GM12801 (cell line): Measurements from ENCODE around the gene ANTKMT.

ENCODE experiments used
- CTCF ChIP-seq: IDR thresholded peaks from one replicate; pipeline ENCODE4 v1.5.1; 2011; ENCODE audit warnings: control low read depth; ENCODE audit not compliant: insufficient read length; ENCODE audit errors: extremely low read depth

ANTKMT gene

DNA sequence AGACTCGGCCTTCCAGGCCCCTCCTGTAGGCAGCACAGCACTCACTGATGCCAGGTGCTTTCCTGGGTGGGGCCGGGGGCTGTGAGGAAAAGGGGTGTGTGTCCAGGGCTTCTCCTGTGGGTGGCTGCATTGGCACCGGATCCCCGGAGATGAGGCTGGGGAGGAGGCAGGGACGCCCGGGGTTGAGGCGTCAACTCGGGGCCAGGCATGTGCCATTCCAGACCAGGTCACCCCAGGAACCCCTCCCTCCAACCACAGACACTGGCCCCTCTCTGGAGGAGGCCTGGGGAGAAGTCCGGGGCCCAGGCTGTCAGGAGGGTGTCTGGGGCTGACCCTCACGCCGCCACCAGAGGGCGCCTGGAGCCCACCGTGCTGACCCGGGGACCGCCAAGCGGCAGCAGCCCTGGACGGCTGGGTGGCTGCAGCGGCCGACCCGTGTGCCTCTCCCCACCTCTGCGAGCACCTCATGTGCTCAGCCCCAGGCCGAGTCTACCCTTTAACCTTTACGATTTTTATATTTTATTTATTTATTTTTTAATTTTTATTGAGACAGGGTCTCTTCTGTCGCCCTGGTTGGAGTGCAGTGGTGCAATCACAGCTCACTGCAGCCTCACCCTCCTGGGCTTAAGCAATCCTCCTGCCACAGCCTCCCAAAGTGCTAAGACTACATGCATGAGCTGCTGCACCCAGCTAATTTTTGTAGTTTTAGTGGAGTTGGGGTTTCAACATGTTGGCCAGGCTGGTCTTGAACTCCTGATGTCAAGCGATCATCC, 9.2 kb upstream of the ANTKMT start:
- TF ChIP-seq CTCF, result no peak

GRCh38 chr16:714079-714478, 6.9 kb upstream of the ANTKMT start:
- TF ChIP-seq CTCF, result no peak

DNA sequence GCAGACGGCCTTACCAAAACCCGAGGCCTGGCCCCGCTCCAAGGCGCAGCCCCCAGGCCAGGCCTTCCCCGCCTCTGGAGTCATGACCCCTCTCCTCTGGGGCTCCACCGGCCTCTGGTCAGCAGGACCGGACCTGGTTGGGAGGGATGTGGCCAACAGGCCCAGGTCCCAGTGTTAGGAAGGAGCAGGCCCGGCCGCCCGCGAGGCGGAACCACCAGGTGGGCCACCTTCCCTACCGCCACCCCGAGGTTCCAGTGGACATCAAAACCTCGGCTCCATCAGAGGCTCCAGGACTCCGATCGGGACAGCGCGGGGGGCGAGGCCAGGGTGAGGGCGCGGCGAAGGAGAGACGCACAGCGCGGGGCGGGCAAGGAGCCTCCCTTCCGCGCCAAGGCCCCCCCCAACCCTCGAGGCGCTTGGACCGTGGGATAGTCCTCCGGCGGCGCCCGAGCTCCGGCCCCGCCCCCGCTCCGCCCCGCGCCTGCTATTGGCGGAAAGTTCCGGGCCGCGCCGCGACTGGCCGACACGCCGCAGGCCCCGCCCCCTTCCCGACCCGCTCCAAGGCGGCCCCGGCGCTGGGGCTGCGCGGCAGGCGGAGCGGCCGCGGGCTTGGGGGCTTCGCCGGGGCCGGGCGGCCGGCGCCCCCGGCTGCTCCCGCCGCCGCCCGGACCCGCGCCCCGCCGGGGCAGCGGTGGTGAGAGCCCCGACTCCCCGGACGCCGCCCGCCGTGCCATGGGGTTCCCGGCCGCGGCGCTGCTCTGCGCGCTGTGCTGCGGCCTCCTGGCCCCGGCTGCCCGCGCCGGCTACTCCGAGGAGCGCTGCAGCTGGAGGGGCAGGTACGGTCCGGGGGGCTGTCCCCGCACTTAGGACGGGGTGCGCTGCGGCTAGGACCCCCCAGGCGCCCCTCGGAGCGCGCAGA, 6.1 kb upstream of the ANTKMT start, which contains the start of gene METRN:
Gene METRN, plus strand, starts transcription at position 561 of the 919 bp plus-strand sequence. Its CDS starts 172 bp downstream, at position 733.
- no peak for TF ChIP-seq CTCF

- TF ChIP-seq CTCF, result no peak
These were observed 5.3 kb upstream of the ANTKMT start for GRCh38 chr16:715477-716199.

DNA sequence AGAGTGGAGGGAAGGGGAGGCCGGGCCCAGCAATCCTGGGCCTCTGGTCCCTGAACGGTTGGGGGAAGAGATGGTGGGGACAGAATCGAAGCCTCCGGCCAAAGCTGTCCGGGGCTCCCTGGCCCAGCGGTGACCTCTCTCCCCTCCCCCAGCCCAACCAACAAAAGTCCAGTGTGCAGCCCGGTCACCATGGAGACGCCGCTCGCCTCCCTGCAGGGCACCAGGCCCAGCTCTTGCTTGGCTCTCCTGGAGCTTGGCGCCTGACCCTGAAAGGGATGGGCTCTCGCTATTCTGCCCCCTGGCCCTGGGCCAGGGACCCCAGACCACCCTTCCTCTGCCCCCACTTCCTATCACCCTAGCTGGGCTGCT, 4.8 kb upstream of the ANTKMT start:
- TF ChIP-seq CTCF, result no peak

DNA sequence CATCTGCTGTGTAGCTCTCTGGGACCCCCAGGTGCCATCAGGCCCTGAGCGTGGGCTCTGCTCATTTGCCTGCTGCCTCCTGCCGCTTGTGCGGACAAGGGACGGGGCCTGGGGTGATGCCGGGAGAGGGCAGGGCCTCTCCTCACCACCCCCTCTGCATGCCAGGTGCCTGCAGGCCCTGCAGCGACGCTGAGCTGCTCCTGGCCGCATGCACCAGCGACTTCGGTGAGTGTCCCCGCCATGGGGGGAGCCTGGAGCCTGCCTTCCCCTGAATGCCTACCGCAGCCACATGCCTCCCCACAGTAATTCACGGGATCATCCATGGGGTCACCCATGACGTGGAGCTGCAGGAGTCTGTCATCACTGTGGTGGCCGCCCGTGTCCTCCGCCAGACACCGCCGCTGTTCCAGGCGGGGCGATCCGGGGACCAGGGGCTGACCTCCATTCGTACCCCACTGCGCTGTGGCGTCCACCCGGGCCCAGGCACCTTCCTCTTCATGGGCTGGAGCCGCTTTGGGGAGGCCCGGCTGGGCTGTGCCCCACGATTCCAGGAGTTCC, 4.1 kb upstream of the ANTKMT start:
- no peak for TF ChIP-seq CTCF
